AG10803 (cell line): ENCODE measurements around the gene SOS2.
A peak's percentile ranks its signal among the peaks of the same experiment; 100 is the strongest.

Experiments used
- DNase-seq: peaks from one replicate; pipeline ENCODE4 v3.0.0; 2010; ENCODE audit warnings: low read depth
- H3K4me3 ChIP-seq: 2 replicates; pipeline ENCODE4 v1.5.1; 2011; ENCODE audit warnings: mild to moderate bottlenecking, low read length, control low read depth
- CTCF ChIP-seq: conservative IDR thresholded peaks from 2 replicates; pipeline ENCODE4 v1.5.1; 2011; ENCODE audit warnings: mild to moderate bottlenecking, low read length, control low read depth, inconsistent platforms

SOS2 gene

GRCh38 chr14:50237427-50237826, 6.0 kb upstream of the SOS2 start:
- no peak for TF ChIP-seq CTCF
- H3K4me3 ChIP-seq: no peak overlapping the region
- no peak for DNase-seq

DNA sequence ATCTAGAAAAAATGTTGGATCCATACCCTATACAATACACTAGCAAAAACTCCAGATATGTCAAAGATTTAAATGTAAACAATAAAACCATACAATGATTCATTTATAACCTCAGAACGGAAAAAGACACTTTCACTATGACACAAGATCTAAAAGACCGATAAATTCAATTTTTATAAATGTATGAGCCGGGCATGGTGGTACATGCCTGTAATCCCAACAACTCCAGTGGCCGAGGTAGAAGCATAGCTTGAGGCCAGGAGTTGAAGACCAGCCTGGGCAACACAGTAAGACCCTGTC, 2.5 kb upstream of the SOS2 start:
- DNase-seq: no peak
- no peak for TF ChIP-seq CTCF
- no peak overlapping the region for H3K4me3 ChIP-seq

DNA sequence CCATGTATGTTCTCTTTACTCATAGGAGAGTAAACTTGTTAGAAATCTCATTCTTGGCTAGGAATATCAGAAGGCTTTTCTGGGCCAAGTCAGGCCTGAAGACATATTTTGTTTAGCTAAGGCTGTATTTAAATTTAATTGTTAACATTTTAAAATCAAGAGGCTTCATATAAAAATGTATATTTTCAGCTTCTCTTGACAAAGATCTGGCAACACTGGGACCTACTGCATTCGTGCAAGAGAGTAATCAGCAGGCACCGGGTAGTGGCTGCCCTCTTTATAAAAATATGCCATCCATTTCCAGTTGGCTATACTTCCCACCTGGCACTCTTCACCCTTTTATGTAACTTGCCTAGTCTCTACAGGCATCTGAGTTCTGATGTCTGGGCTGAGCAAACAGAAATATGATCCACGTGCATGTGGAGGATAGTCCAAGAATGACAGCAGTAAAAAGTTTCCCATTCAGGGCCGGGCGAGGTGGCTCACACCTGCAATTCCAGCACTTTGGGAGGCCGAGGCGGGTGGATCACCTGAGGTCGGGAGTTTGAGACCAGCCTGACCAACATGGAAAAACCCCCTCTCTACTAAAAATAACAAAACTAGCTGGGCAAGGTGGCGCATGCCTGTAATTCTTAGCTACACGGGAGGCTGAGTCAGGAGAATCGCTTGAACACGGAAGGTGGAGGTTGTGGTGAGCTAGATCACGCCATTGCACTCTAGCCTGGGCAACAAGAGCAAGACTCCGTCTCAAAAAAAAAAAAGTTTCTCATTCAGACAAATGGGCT, 2.0 kb upstream of the SOS2 start:
- H3K4me3 ChIP-seq: no peak overlapping the region
- DNase-seq: no peak
- TF ChIP-seq CTCF: no peak

- no peak for DNase-seq
- 0 out of 2 replicates have a peak, but pooled peaks have one; percentile 2 for TF ChIP-seq CTCF
- peak overlapping the region; percentile 73 for H3K4me3 ChIP-seq
Observed at GRCh38 chr14:50232276-50232642, 881 bp upstream of the SOS2 start.

DNA sequence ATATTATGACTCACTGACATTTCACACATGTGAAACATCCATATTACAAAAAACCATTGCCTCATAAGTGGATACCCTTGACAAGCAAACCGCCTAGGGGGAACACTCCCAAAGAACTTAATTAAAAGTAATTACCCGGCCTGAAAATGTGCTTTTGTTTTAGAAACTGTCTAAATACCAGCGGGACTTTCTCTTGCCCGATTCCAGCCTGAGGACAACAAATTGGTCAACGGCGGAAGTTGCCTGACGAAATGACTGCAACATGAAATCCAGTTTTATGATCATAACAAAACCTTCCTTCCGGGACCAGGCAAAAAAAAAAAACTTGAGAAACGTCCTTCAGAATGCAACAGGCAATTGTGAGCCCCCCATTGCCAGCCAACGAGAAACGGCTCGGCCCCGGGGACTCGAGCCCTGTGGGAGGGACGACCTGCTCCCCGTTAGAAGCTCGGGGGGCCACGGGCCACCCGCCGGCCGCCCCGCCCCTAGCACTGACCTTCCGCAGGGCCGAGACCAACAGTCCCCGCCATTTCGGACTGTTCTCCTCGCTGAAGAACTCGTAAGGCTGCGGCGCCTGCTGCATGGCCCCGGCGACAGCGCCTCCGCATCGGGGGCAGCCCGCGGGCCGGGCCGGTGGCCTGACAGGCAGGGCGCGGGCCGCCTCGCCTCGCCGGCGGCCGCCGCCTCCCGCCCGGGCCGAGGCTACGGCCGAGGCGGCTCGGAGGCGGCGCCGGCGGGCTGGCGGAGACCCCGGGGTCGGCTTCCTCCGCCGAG, 490 bp downstream of the SOS2 start:
- peak; percentile 70 for DNase-seq
- no peak for TF ChIP-seq CTCF
- peak overlapping the region; percentile 67 for H3K4me3 ChIP-seq

DNA sequence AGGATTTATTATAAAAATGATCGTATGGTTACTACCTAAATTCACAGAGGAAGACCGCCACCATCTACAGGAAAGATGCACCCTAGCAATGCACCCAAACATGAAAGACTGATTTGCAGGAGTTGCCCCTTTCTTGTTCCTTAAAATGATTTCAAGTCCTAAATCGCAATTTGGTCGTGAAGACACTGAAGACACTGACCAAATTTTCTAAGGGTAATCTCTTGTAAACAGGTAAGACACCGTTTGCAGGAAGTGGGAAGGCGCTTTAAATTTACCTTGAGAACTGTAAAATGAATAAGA, 1.0 kb downstream of the SOS2 start:
- peak; percentile 3 for DNase-seq
- no peak for TF ChIP-seq CTCF
- peak overlapping the region; percentile 67 for H3K4me3 ChIP-seq

DNA sequence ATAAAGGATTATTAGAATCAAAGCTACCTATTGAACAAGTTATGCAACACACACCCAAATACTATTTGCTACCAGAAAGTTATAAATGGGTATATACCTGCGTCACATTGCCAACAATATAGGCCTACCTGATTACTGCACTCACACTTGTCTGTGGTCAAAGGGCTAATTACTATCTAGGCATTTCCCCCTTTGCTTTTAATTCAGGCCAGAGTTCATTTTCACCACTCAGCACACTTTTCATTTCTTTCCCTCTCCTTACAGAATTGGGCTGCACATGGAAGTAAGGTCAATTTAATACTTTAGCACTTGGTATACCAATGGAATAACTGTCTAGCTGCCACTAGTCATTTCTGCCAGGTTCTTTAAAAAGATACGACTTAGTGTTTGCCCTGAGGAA, 1.7 kb downstream of the SOS2 start:
- H3K4me3 ChIP-seq: peak overlapping the region; percentile 67
- no peak for DNase-seq
- TF ChIP-seq CTCF: no peak
